Nephron (organoid): Measurements from ENCODE around the gene TICRR.

Experiments used
- H3K27ac Mint-ChIP-seq, 3 experiments: 2 replicates each; pipeline ENCODE4 v1.8.0; 2020; ENCODE audit warnings: mixed read lengths in 3 of 3, mild to moderate bottlenecking in 2 of 3, moderate library complexity in 1 of 3
- H3K27me3 Mint-ChIP-seq: 2 replicates; pipeline ENCODE4 v1.8.0; 2021; ENCODE audit warnings: low read depth, mild to moderate bottlenecking, moderate library complexity, mixed read lengths
- H3K36me3 Mint-ChIP-seq: 2 replicates; pipeline ENCODE4 v1.8.0; 2020; ENCODE audit warnings: low read depth, mixed read lengths
- H3K4me1 Mint-ChIP-seq: 2 replicates; pipeline ENCODE4 v1.8.0; 2020; ENCODE audit warnings: mixed read lengths
- H3K4me3 Mint-ChIP-seq, 3 experiments: 2 replicates each; pipeline ENCODE4 v1.8.0; 2020; ENCODE audit warnings: mild to moderate bottlenecking in 3 of 3, mixed read lengths in 3 of 3, moderate library complexity in 2 of 3
- H3K9me3 Mint-ChIP-seq: 2 replicates; pipeline ENCODE4 v1.8.0; 2020; ENCODE audit warnings: mixed read lengths
- TF ChIP-seq, protein P1 (sequence below), 3 experiments: fragments of 200-600 bp; sonication (generic); IDR thresholded peaks; one replicate each; pipeline ENCODE4 v1.5.0; 2021; ENCODE audit warnings: antibody characterized with exemption in 3 of 3; ENCODE audit not compliant: unreplicated experiment in 3 of 3

Gene TICRR

DNA sequence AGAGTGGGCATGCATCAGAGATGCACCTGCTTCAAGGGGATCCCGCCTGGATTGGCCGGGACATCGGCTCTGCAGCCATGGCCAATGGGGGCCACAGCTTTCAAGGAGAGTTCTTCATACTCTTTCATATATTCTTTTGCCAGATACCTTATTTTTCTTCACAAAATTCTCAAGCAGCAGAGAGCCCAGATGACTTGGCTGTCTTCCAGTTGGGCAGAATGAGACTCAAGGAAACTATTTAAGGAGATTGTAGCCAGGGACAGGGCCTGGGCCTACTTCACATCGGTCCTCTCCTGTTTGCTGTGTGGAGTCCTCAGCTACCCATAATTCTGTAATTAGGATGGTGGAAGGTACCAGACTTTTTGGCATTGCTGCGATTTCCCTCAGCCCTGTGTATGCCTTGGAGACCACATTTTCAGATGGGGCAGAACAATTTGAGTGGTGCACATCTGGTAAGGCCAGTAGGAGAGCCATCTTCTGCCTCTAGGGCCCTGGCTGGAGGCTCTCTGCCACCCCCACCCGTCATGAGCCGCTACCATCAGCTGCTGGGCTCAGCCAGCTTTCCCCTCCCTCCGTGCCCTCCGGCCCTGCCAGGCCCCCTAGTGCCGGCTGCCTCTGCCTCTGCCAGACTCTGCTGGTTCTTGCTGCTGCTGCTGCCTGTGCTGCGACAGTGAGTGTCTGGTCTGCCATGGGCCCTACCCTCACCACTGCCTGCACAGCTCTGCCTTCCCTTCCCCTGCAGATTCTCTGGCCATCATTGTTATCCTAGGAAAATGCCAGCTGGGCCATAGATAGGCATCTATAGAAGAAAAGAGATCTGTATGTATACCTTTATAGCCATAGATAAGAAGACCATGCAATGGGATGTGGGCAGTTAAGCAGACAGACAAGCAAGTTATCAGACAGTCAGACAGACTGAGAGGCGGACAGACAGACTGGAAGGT, 97.2 kb downstream of the TICRR start:
- no peak overlapping the region for H3K4me3 Mint-ChIP-seq
- no peaks in the 10 kb centered on the region for H3K9me3 Mint-ChIP-seq
- no peak overlapping the region for H3K27ac Mint-ChIP-seq
- peaks cover 10% of the 10 kb centered on the region for H3K27me3 Mint-ChIP-seq
- TF ChIP-seq, protein P1, sequence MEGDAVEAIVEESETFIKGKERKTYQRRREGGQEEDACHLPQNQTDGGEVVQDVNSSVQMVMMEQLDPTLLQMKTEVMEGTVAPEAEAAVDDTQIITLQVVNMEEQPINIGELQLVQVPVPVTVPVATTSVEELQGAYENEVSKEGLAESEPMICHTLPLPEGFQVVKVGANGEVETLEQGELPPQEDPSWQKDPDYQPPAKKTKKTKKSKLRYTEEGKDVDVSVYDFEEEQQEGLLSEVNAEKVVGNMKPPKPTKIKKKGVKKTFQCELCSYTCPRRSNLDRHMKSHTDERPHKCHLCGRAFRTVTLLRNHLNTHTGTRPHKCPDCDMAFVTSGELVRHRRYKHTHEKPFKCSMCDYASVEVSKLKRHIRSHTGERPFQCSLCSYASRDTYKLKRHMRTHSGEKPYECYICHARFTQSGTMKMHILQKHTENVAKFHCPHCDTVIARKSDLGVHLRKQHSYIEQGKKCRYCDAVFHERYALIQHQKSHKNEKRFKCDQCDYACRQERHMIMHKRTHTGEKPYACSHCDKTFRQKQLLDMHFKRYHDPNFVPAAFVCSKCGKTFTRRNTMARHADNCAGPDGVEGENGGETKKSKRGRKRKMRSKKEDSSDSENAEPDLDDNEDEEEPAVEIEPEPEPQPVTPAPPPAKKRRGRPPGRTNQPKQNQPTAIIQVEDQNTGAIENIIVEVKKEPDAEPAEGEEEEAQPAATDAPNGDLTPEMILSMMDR (IDR thresholded peaks at IDR 0.05; ENCODE audit: unreplicated experiment in 3 of 3) = no peak
- H3K36me3 Mint-ChIP-seq = no peaks in the 10 kb centered on the region
- H3K4me1 Mint-ChIP-seq = peaks cover 16% of the 10 kb centered on the region

DNA sequence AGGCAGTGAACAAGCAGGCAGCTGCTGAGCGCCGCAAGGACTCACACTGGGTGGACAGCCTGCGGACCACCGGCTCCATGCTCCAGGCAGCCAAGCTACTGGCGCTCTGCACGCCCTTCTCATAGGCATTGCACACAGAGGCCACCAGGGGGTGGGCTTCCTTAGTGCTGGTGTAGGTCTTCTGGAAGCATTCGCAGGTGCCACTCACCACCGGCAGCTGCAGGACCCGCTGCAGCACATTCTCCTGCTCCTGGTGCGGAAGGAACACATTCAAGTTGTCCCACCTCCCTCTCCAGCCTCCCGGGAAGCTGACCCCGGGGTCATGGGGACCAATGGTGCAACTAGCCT, 97.9 kb downstream of the TICRR start:
- H3K27me3 Mint-ChIP-seq = peaks cover 10% of the 10 kb centered on the region
- H3K36me3 Mint-ChIP-seq = no peaks in the 10 kb centered on the region
- no peaks in the 10 kb centered on the region for H3K9me3 Mint-ChIP-seq
- H3K27ac Mint-ChIP-seq = no peak overlapping the region
- peaks cover 16% of the 10 kb centered on the region for H3K4me1 Mint-ChIP-seq
- no peak overlapping the region for H3K4me3 Mint-ChIP-seq
- TF ChIP-seq, protein P1 (IDR thresholded peaks at IDR 0.05; ENCODE audit: unreplicated experiment in 3 of 3) = peak; percentile 28 to 47 (median 47)

DNA sequence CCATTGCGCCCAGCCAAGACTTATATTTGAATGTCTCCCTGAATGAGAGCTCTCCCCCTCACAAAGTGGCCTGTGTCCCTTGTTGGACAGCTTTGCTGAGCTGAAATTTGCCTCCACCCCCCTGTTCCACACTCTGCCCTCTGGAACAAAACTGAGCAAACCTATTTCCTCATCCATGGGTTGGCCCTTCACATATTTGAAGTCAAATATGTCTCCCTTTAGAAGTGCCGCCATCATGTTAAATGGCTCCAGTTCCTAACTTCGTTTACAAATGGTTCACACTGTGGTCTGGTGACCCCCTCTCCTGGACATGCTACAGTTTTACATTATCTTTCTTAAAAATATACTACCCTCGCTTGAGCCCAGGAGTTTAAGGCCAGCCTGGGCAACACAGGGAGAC, 99.3 kb downstream of the TICRR start:
- Mint-ChIP-seq H3K4me1 (peaks cover 23% of the 10 kb centered on the region), H3K27me3 (peaks cover 5% of the 10 kb centered on the region), H3K4me3 (no peak overlapping the region), H3K9me3 (no peaks in the 10 kb centered on the region), H3K27ac (no peak overlapping the region), H3K36me3 (no peaks in the 10 kb centered on the region)
- TF ChIP-seq, protein P1 (IDR thresholded peaks at IDR 0.05; ENCODE audit: unreplicated experiment in 3 of 3) = no peak

DNA sequence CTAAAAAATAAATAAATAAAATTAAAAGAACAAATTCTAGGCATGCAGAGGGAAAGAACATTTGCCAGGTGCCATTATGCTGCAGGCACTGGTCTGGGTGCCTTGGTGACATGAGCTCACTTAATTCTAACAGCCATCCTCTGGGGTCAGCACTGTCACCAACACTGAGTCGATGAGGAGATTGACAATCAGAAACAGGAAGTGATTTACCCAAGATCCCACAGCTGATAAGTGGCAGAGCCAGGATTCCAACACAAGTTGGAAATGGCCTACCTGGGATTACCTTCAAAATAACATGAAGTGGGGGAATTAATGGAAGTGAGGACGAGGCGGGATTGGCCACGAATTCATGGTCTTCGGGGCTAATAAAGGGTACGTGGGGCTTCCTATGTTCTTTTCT, 100.3 kb downstream of the TICRR start:
- TF ChIP-seq, protein P1 (IDR thresholded peaks at IDR 0.05; ENCODE audit: unreplicated experiment in 3 of 3) = no peak
- H3K4me3 Mint-ChIP-seq = no peak overlapping the region
- H3K27me3 Mint-ChIP-seq = peaks cover 2% of the 10 kb centered on the region
- peaks cover 33% of the 10 kb centered on the region for H3K4me1 Mint-ChIP-seq
- H3K27ac Mint-ChIP-seq = no peak overlapping the region
- no peaks in the 10 kb centered on the region for H3K36me3 Mint-ChIP-seq
- no peaks in the 10 kb centered on the region for H3K9me3 Mint-ChIP-seq

DNA sequence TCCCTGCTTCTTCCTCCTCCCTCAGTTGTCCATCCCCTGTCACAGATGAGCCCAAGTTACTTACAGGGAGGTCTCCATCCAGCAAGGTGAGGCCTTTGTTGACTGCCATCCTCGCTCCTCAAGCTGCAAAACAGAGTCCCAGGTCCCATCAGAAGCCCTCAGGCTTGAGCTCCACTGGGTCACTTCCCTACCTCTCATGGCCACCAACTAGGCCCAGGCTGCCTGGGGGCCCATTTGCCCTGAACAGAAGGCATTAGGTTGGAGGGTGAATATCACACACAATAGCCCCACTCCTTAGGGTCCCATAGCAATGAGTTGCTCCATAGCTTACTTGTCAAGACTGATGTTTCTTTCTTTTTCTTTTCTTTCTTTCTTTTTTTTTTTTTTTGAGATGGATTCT, 102.1 kb downstream of the TICRR start:
- no peak overlapping the region for H3K4me3 Mint-ChIP-seq
- H3K27me3 Mint-ChIP-seq = no peaks in the 10 kb centered on the region
- H3K27ac Mint-ChIP-seq = no peak overlapping the region
- peaks cover 47% of the 10 kb centered on the region for H3K4me1 Mint-ChIP-seq
- peaks cover 4% of the 10 kb centered on the region for H3K36me3 Mint-ChIP-seq
- TF ChIP-seq, protein P1 (IDR thresholded peaks at IDR 0.05; ENCODE audit: unreplicated experiment in 3 of 3) = no peak
- H3K9me3 Mint-ChIP-seq = no peaks in the 10 kb centered on the region
